ENCODE data around the gene MAP6. TPM values are rescaled to one million over a fixed set of nuclear protein-coding genes. Genes with fewer than 3 reads are reported as not detected.

The MAP6 gene
- total RNA-seq, 1 donor from 2014 or later: 26.4 TPM

DNA sequence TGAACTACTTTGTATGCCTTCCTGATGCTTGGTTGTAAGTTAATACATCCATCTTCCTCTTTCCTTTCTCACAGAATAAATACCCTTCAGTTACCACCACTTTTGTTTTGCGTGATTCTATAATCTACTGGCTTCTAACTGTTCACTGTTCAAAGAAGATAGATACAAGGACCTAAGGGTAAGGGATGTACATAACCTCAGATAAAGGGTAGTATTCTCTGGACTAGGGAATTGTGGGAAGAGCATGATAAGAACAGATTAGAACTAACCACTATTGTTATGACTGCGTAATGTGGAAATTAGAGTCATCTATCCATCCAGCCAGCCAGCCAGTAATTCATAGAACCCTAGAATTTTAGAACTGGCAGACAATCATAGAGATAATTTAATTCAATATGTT is 36.4 kb downstream of the MAP6 start:
- TF ChIP-seq, protein P1, sequence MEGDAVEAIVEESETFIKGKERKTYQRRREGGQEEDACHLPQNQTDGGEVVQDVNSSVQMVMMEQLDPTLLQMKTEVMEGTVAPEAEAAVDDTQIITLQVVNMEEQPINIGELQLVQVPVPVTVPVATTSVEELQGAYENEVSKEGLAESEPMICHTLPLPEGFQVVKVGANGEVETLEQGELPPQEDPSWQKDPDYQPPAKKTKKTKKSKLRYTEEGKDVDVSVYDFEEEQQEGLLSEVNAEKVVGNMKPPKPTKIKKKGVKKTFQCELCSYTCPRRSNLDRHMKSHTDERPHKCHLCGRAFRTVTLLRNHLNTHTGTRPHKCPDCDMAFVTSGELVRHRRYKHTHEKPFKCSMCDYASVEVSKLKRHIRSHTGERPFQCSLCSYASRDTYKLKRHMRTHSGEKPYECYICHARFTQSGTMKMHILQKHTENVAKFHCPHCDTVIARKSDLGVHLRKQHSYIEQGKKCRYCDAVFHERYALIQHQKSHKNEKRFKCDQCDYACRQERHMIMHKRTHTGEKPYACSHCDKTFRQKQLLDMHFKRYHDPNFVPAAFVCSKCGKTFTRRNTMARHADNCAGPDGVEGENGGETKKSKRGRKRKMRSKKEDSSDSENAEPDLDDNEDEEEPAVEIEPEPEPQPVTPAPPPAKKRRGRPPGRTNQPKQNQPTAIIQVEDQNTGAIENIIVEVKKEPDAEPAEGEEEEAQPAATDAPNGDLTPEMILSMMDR (IDR thresholded peaks at IDR 0.05): no peak
- Mint-ChIP-seq H3K4me3 (ENCODE audit: unreplicated experiment) (no peak overlapping the region), H3K4me1 (ENCODE audit: low read depth) (peaks cover 21% of the 10 kb centered on the region), H3K9me3 (ENCODE audit: low read depth) (no peaks in the 10 kb centered on the region), H3K27me3 (ENCODE audit: low read depth) (peaks cover 4% of the 10 kb centered on the region), H3K27ac (ENCODE audit: unreplicated experiment) (no peak overlapping the region), H3K36me3 (ENCODE audit: low read depth) (peaks cover 2% of the 10 kb centered on the region)
- DNase-seq (ENCODE audit: low spot score): no peak

DNA sequence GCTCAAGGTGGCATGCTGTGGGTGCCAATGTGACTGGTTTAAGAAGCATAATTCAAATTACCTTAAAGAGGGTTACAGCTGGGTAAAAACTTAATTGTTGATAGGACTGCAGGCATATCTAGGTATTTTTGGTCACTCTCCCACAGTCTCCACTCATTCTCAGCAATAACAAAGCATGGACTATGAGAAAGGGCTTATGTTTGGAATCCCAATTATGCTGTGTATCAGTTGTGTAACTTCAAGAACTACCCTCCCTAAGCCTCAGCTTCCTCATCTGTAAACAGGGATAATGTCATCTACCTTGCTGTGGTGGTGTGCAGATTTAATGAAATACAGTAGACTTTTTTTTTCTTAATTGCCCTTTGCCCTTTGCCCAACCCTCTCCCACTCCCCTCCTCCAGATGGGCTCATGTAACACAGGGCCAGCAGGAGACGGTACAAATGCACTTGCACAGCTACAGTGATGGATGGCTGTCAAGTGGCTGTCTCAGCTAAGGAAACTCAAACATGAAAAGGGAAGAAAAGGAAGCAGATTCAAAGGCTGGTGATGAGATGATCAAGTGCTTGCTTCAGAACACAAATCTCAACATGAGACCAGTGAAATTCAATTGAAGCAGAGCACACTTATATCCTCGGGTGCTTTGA is 37.6 kb downstream of the MAP6 start:
- H3K9me3 Mint-ChIP-seq (ENCODE audit: low read depth): no peaks in the 10 kb centered on the region
- H3K4me3 Mint-ChIP-seq (ENCODE audit: unreplicated experiment): no peak overlapping the region
- peaks cover 33% of the 10 kb centered on the region for H3K4me1 Mint-ChIP-seq (ENCODE audit: low read depth)
- no peak for DNase-seq (ENCODE audit: low spot score)
- H3K27me3 Mint-ChIP-seq (ENCODE audit: low read depth): peaks cover 4% of the 10 kb centered on the region
- TF ChIP-seq, protein P1 (IDR thresholded peaks at IDR 0.05): no peak
- no peak overlapping the region for H3K27ac Mint-ChIP-seq (ENCODE audit: unreplicated experiment)
- H3K36me3 Mint-ChIP-seq (ENCODE audit: low read depth): peaks cover 2% of the 10 kb centered on the region

DNA sequence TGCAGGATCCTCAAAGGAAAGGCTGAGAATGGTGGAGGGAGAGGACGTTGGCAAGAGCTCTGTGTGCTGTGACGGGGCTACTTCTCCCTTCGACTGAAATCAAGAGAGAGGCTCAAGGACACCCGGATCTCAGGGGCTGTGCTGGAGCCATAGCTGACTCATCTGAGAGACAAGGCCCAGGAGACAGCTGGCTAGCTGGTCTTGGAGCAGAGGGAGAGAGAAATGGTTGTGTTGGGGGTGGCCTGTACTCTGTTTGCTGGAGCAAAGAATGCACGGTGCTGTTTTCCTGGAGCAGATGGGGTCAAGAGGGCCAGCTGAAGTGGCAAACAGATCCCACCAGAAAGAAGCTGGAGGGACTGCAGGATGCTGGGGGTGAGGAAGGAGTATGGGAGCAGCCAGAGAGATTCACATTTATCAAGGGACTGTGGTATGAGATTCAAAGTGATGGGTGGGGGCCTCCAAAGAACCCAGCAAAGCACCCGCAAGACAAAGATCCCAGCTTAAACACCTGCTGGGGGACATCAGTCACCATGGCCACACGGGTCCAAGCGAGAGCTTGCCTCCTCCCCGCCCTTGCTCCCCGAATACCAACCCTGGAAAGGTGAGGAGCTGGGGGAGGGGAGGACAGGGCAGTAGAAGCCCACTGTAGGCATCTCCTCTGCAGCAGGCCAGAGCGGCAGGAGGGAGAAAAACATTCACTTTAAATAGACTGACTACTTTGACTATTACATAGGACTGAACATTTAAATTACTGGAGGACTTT is 40.8 kb downstream of the MAP6 start:
- DNase-seq (ENCODE audit: low spot score): no peak
- peaks cover 22% of the 10 kb centered on the region for H3K4me1 Mint-ChIP-seq (ENCODE audit: low read depth)

DNA sequence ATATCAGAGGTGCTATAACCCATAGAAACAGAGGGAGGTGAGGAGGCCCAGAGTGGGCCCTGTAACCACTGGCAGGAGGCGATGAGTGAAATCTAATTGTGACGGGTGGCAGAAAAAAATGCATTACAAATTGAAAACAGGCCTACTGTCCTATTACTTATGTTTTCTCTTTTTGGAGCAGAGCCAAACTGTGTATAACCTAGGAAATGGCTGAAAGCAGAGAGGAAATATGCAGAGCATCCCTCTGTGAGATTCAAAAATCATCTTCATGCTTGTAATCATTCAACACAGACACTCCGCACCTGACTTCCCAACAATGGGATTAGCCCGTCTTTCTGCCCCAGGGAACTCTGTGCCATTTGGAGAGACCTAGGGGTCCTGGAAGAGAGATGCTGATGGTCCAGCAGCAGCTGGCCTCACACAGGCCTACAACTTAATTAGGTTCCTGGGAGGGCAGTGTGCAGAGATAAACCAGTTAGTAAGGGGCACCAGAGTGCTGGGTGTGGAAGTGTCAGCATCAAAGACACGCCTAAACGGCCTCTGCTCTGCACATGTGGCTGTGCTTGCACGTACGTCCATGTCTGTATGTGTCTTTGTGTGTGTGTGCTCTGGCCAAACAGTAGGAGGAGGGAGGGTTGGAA is 41.8 kb downstream of the MAP6 start:
- Mint-ChIP-seq H3K27ac (ENCODE audit: unreplicated experiment) (peak overlapping the region; percentile 42), H3K27me3 (ENCODE audit: low read depth) (peaks cover 4% of the 10 kb centered on the region), H3K4me1 (ENCODE audit: low read depth) (peaks cover 22% of the 10 kb centered on the region), H3K9me3 (ENCODE audit: low read depth) (no peaks in the 10 kb centered on the region), H3K36me3 (ENCODE audit: low read depth) (peaks cover 2% of the 10 kb centered on the region), H3K4me3 (ENCODE audit: unreplicated experiment) (no peak overlapping the region)
- no peak for DNase-seq (ENCODE audit: low spot score)
- TF ChIP-seq, protein P1 (IDR thresholded peaks at IDR 0.05): no peak

More for the DNA sequence above, 40.8 kb downstream of the MAP6 start:
- Mint-ChIP-seq H3K4me3 (ENCODE audit: unreplicated experiment) (no peak overlapping the region), H3K36me3 (ENCODE audit: low read depth) (peaks cover 2% of the 10 kb centered on the region), H3K27ac (ENCODE audit: unreplicated experiment) (peak overlapping the region; percentile 33), H3K9me3 (ENCODE audit: low read depth) (no peaks in the 10 kb centered on the region), H3K27me3 (ENCODE audit: low read depth) (peaks cover 4% of the 10 kb centered on the region)
- TF ChIP-seq, protein P1 (IDR thresholded peaks at IDR 0.05): no peak

Data from chondrocyte (in vitro differentiated cells).